ENCODE measurements around the gene SH3RF2. TPM values are rescaled to one million over a fixed set of nuclear protein-coding genes. Genes with fewer than 3 reads are reported as not detected.
"Not testable (repeated sequence)": the region's sequence is repeated elsewhere in the genome, so short reads cannot be mapped to it uniquely, and the experiment has no call there.

SH3RF2 gene, protein sequence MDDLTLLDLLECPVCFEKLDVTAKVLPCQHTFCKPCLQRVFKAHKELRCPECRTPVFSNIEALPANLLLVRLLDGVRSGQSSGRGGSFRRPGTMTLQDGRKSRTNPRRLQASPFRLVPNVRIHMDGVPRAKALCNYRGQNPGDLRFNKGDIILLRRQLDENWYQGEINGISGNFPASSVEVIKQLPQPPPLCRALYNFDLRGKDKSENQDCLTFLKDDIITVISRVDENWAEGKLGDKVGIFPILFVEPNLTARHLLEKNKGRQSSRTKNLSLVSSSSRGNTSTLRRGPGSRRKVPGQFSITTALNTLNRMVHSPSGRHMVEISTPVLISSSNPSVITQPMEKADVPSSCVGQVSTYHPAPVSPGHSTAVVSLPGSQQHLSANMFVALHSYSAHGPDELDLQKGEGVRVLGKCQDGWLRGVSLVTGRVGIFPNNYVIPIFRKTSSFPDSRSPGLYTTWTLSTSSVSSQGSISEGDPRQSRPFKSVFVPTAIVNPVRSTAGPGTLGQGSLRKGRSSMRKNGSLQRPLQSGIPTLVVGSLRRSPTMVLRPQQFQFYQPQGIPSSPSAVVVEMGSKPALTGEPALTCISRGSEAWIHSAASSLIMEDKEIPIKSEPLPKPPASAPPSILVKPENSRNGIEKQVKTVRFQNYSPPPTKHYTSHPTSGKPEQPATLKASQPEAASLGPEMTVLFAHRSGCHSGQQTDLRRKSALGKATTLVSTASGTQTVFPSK
- 0.51 and 0.77 TPM in 2 replicates for total RNA-seq (2014; rRNA removed; shearing (Covaris generic))
- 0.58 and 1.2 TPM in 2 replicates for polyA plus RNA-seq (2015; cell fraction: cytosol; rRNA removed)
- 1.3 and 3.2 TPM in 2 replicates for polyA plus RNA-seq (2015; cell fraction: nucleus; rRNA removed)

DNA sequence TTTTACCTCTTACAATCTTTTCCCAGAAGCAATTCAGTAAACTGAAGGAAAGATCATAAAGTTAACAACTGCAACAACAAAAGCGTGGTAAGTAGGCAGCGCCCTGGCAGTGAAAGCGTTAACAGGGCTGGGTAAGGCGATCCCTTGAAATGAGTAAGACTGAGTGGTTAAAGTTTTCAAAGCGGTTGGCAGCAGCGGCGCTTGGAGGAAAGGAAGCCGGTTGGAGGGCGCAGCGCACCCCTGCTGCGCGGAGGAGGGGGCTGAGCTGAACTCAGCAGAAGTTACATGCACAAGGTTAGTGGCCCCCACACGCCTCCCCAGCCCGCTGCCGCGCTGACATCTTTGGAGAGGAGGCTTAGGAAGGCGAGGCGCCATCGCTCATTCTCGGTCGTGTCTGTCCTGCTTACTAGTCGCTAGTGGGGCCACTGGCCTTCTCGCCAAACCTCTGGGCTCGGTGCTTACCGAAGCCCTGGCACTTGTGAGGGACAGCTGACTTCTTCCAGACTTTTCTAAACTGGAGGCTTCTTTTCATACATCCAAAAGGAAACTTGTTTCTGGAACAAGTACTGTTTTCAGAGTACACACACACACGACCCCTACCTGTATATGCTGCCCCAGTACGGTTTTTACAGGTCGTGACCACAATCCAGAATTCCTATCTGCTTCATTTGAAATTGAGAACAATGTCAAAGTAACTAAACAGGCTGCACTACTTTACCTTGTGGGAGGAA, at the start of gene SH3RF2:
Gene SH3RF2 (plus strand): TSS at position 178 of the 731 bp plus-strand sequence. CDS start 1,351 bp downstream, outside the sequence.
- DNase-seq (ENCODE audit: low read depth, low spot score), result peak; percentile 30
- in situ Hi-C loops (cut with HindIII; ENCODE audit: low pct_unique_long_range_greater_than_20kb, low sequenced_read_pairs), result no loop called here

DNA sequence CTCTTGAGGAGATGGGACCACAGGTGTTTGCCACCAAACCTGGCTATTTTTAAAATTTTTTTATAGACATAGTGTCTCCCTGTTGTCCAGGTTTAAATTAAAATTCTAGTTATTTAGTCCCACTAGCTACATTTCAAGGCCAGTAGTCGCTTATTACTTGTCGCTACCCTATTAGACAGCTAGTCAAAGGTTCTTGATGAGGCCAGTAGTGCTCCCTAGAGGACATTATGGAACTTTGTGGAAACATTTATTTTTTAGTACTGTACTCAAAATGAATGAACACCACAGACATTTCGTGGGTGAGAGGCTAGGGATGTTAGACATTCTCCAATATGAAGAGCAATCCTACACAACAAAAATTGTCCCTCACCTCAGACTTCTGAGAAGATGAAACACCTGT, 49.2 kb upstream of the SH3RF2 start:
- peak; percentile 22 for DNase-seq (ENCODE audit: low read depth, low spot score)
- in situ Hi-C loops (cut with HindIII; ENCODE audit: low pct_unique_long_range_greater_than_20kb, low sequenced_read_pairs), result no loop called here

DNA sequence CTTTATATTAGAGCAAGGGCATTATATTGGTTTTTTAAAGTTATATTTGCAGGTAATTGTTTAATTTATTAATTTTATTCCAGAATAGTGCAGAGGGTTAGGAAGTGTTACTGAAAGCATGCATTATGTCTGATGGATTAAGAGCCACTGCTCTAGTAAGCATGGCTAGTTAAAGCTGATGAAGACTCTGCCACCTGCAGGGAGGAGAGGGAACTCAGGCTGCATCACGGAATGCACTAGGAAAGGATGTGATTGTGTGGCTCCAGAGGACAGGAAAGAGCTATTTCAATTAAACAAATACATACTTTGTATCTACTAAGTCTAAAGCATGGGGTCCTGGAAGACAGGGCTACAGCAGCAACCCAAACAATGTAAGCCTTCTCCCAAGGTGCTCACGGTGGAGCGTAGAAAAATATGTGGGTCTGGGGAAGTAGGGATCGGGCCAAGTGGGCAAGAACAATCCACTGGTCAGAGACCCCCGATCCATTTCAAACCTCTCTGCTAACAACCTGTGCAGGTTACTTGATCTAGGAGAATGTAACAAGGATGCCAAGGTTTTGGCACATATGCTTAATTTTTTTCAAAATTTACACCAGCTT, 48.3 kb upstream of the SH3RF2 start:
- DNase-seq (ENCODE audit: low read depth, low spot score), result peak; percentile 79
- in situ Hi-C loops (cut with HindIII; ENCODE audit: low pct_unique_long_range_greater_than_20kb, low sequenced_read_pairs), result no loop called here

DNA sequence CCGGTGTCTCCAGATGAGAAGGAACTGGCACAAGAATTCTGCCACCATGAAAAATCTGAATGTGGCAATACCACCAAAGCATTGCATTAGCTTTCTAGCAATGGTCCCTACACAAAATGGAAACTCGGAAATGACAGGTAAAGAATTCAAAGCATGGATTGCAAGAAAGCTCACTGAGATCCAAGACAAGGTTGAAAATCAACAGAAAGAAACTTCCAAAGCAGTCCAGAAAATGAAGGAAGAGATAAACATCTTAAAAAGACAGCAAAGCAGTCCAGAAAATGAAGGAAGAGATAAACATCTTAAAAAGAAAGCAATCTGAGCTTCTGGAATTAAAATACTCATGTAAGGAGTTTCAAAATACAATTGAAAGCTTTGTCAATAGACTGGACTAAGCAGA, 46.8 kb upstream of the SH3RF2 start:
- in situ Hi-C loops (cut with HindIII; ENCODE audit: low pct_unique_long_range_greater_than_20kb, low sequenced_read_pairs), result no loop called here
- DNase-seq (ENCODE audit: low read depth, low spot score), result no peak

DNA sequence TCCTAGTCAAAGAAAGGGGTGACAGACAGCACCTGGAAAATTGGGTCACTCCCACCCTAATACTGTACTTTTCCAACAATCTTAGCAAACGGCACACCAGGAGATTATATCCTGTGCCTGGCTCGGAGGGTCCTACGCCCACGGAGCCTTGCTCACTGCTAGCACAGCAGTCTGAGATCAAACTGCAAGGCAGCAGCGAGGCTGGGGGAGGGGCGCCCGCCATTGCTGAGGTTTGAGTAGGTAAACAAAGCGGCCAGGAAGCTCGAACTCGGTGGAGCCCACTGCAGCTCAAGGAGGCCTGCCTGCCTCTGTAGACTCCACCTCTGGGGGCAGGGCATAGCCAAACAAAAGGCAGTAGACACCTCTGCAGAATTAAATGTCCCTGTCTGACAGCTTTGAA, 45.0 kb upstream of the SH3RF2 start:
- in situ Hi-C loops (cut with HindIII; ENCODE audit: low pct_unique_long_range_greater_than_20kb, low sequenced_read_pairs); DNase-seq (ENCODE audit: low read depth, low spot score): not testable (repeated sequence)

DNA sequence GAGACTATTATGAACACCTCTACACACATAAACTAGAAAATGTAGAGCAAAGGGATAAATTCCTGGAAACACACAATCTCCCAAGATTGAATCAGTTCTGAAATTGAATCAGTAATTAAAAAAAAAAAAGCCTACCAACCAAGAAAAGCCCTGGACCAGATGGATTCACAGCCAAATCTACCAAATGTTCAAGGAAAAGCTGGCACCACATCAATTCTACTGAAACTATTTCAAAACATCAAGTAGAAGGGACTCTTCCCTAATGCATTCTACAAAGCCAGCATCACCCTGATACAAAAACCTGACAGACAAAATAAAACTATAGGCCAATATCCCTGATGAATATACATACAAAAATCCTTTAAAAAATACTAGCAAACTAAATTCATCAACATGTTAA, 38.2 kb upstream of the SH3RF2 start:
- in situ Hi-C loops (cut with HindIII; ENCODE audit: low pct_unique_long_range_greater_than_20kb, low sequenced_read_pairs), result no loop called here
- DNase-seq (ENCODE audit: low read depth, low spot score), result no peak

DNA sequence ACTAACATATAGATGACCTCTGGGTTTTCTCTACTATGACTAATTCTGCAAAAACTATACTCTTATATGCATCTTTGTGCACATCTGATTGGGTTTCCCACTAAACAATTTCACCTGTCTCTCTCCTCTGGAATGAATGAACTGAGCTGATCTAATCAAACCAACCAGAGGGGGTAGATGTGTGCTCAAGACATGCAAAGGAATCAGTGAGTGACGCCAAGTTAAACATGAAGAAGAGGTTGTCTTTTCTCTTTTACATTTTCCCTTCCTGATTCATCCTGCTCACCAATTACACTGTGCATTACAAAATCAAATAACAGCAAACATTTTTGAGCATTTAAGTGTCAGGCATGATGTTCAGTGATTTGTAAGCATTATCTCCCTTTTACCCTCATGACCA, 34.0 kb upstream of the SH3RF2 start:
- in situ Hi-C loops (cut with HindIII; ENCODE audit: low pct_unique_long_range_greater_than_20kb, low sequenced_read_pairs), result no loop called here
- DNase-seq (ENCODE audit: low read depth, low spot score), result no peak

DNA sequence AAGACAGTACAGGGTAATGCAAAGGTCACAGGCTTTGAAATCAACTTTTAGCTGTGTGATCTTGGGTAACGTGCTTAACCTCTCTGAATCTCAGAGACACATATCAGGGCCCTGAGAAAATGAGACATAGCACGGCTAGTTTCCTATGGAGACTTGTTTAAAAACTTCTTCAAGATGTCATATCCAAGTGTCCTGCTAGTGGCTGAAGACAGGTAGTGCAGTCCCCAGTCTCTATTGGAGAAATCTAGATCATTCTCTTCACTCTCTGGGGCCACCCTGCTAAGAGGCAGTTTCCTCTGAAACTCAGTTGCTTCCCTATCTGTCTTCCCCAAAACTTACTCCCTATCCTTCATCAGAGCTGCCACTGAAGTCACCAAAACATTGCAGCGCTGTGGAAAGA, 33.3 kb upstream of the SH3RF2 start:
- peak; percentile 30 for DNase-seq (ENCODE audit: low read depth, low spot score)
- in situ Hi-C loops (cut with HindIII; ENCODE audit: low pct_unique_long_range_greater_than_20kb, low sequenced_read_pairs), result no loop called here

DNA sequence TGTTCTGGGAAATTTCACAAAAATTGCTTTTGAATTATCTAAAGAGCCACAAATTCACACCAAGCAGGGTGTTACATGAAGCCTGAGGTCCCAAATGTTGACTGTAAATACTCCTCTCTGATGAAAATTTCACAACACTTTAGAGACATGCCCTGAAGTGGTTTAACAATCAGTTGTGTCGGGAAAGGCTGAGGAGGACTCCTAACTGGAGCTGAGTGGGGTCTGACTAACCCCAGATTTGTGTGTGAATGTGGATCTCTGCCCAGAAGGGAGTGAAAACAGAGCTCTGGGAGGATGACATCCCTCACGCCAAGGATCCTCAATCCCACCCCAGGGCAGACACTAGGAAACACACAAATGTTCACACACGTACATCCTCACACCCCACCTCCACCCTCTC, 32.5 kb upstream of the SH3RF2 start:
- in situ Hi-C loops (cut with HindIII; ENCODE audit: low pct_unique_long_range_greater_than_20kb, low sequenced_read_pairs), result no loop called here
- DNase-seq (ENCODE audit: low read depth, low spot score), result no peak

DNA sequence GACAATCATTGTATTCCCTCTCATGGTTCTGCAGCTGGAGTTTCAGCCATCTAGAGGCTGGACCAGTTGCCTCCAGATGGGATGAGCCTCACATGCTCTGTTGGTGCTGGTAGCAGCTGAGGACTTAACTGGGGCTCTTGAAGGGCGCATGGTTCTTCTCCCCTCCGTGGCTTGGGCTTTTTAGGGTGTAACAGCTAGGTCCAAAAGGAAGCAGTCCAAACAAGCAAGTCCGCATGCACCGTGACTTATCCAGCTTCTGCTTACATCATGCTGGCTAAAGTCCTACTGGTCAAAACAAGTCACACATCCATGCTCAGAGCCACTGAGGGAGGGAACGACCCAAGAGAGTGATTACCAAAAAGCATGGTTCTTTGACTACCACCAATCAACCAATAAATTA, 31.6 kb upstream of the SH3RF2 start:
- no peak for DNase-seq (ENCODE audit: low read depth, low spot score)
- in situ Hi-C loops (cut with HindIII; ENCODE audit: low pct_unique_long_range_greater_than_20kb, low sequenced_read_pairs), result no loop called here

DNA sequence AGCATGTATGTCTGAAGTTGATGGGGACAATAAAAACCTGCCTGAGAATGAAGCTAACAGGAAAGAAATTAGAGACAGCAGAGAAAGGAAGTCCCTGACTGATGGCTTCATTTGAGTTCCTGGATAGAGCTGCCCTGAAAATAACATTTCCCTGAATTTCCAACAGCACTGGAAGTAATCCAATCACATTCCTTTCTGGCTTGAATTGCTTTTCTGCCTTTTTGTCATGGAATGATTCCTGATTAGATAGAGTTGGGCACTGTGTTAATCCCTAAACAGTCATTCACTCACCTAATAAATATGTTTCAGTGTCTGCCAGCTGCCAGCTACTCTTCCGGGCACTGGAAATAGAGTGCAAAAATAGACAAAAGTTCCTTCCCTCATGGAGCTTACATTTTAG, 30.0 kb upstream of the SH3RF2 start:
- DNase-seq (ENCODE audit: low read depth, low spot score), result no peak
- in situ Hi-C loops (cut with HindIII; ENCODE audit: low pct_unique_long_range_greater_than_20kb, low sequenced_read_pairs), result no loop called here

DNA sequence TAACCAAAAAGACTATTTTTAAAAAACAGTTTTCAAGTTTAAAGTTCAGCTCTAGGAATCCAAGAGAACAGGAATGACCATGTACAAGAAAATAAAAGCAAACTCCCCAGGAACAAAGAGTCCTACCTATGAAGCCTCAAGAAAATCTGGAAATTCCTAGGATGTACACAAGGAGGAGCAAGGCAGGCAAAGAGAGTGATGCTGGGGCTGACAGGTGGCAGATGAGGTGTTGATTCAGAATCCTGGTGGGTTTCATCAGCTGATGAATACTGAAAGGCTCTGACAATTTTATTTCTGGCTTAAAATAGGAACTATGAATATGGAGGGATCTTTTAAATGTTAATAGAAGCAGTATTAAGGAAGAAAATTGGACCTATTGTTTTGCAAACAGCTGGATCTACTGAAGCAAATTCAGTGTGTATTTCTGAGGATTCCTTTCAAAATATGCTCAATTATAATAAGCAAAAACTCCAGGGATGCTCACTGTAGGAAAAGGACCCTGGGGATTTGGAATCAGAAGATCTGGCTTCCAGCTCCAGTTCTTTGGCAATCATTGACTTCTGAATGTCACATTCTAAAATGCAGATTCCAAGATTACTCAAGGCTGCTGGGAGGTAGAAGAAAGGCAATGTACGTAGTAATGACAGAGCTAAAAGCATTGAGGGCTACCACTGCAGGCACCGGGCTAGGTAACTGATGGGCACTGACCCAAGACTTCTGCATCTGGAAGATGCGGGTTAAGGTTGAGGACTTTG, 28.0 kb upstream of the SH3RF2 start:
- in situ Hi-C loops (cut with HindIII; ENCODE audit: low pct_unique_long_range_greater_than_20kb, low sequenced_read_pairs), result no loop called here
- peak; percentile 10 for DNase-seq (ENCODE audit: low read depth, low spot score)

DNA sequence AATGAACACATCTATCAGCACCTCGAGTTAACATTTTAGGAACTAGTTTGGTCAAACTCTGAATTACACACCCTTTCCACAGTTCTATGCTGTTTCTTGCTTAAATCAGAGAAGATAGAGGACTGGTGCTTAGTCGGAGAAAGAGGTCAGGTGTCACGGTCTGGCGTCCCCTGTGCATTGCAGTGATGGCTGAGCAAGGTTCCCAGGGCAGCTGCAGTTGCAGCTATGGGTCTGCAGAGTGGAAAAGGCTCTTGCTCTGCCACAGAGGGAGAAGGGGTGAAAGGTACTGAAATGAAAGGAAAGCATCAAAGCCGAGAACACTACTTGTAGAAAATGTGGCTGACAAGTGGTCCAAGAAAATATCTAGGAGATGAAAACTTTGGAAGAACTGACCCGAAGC, 25.2 kb upstream of the SH3RF2 start:
- no peak for DNase-seq (ENCODE audit: low read depth, low spot score)
- in situ Hi-C loops (cut with HindIII; ENCODE audit: low pct_unique_long_range_greater_than_20kb, low sequenced_read_pairs), result no loop called here

DNA sequence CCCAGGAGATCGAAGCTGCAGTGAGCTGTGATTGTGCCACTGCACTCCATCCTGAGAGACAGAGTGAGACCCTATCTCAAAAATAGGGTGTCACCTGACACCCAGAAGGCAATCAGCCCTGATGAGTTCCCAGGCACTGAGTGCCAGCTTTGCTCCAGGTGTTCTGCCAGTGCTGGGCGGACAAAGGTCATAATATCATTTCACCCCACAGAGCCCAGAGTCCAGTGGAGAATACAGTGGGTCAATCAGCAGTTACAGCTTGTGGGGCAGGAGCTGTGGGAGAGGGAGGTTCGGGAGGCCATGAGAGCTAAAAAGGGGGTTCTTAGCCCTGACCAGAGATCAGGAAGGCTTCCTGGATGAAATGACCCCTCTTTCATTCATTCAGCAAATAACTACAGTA, 24.4 kb upstream of the SH3RF2 start:
- DNase-seq (ENCODE audit: low read depth, low spot score), result no peak
- in situ Hi-C loops (cut with HindIII; ENCODE audit: low pct_unique_long_range_greater_than_20kb, low sequenced_read_pairs), result no loop called here

DNA sequence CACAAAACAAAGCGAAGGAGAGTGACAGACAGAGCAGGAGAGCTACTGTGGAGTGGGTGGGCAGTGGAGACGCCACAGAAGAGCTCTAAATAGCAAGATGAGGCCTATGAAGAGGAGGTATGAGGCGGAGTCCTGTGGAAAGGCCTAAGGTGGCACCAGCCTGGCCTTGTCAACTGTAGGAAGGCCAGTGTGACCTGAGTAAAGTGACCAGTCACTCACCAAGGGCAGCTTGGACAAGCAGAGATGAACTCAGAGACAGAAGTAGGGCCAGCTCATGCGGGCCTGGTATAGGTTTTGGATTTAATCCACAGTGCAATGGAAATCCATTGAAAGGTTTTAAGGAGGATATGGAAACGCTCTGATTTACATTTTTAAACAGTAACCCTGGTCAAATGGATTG, 23.8 kb upstream of the SH3RF2 start:
- in situ Hi-C loops (cut with HindIII; ENCODE audit: low pct_unique_long_range_greater_than_20kb, low sequenced_read_pairs), result no loop called here

DNA sequence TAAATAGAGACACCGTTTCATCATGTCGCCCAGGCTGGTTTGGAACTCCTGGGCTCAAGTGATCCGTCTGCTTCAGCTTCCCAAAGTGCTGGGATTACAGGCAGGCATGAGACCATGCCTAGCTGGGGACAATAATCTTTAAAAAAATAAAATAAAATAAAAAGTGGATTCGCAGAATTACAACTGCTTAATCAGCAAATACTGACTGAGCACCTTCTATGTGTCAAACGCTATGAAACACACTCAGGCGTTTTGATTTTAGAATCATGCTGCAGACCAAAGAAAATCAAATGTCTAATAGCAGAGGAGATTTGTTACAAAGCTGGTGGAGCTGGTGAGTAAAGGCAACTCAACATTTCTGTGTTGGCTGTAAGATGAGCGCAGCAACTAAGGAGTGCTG, 22.7 kb upstream of the SH3RF2 start:
- no peak for DNase-seq (ENCODE audit: low read depth, low spot score)
- in situ Hi-C loops (cut with HindIII; ENCODE audit: low pct_unique_long_range_greater_than_20kb, low sequenced_read_pairs), result no loop called here

More for the DNA sequence above, 23.8 kb upstream of the SH3RF2 start:
- DNase-seq (ENCODE audit: low read depth, low spot score), result no peak

DNA sequence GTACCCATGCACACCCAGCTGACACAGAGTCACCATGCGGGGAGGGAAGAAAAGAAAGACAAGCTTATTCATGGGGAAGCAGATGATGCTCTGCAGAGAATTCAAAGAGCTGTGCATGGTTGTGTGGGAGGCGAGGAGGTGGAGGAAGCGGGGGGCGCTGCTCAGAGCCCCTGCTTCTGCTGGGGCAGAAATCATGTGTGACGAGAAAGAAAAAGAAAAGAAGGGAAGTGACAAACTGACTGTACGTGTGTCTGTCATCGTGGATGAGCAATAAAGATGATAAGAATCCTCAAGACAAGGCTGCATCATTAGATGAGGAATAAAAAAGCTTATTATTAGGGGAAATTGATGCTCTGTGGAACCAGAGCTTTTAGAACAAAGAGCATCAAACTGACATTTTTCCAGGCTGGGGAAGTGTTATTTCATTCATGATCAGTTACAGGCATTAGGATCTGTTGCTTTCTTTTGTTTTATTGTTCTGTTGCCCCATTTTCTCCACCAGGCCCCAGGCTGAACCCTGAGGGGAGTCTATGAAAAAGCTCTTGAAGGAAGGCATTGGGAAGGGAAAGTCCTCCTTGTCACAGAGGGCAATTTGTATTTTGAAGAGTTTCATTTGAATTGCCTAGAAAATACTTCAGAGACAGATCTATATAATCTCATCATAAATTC, 20.3 kb upstream of the SH3RF2 start:
- in situ Hi-C loops (cut with HindIII; ENCODE audit: low pct_unique_long_range_greater_than_20kb, low sequenced_read_pairs), result no loop called here
- DNase-seq (ENCODE audit: low read depth, low spot score), result no peak

Measured in SK-MEL-5 (cell line).